Testis (tissue), 2 donors: ENCODE results near the gene KLF17.

Source experiments
- POLR2A ChIP-seq: fragments of 450-650 bp; IDR thresholded peaks from one replicate; pipeline ENCODE4 v1.6.1; 2017; ENCODE audit warnings: antibody characterized with exemption, mild to moderate bottlenecking, moderate library complexity
- TF ChIP-seq, protein P1 (sequence below), 3 experiments: fragments of 450-650 bp in 2 of 3; fragments of 200-600 bp in 1 of 3; sonication (generic) in 1 of 3; IDR thresholded peaks; one replicate each; pipeline ENCODE4 v1.5.1; 2016 to 2019; ENCODE audit warnings: antibody characterized with exemption in 3 of 3, mild to moderate bottlenecking in 2 of 3, moderate library complexity in 1 of 3

DNA sequence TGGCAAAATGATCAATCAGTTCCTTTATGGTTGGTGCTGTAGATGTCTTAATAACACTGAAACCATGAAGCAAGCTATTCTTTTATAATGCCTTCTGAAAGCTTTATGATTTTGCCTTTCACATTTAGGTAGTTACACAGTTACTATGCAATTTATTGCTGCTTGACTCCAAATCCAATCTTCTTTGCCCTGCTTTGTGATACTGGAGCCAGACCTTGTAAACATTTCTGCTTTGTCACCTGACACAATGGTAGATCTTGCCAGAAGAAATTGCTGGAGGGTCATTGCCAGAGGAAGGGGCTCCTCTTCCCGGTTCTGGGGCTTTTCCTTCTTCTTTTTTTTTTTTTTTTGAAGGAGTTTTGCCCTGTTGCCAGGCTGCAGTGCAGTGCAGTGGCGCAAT lies 40.5 kb upstream of the KLF17 start:
- TF ChIP-seq, protein P1, sequence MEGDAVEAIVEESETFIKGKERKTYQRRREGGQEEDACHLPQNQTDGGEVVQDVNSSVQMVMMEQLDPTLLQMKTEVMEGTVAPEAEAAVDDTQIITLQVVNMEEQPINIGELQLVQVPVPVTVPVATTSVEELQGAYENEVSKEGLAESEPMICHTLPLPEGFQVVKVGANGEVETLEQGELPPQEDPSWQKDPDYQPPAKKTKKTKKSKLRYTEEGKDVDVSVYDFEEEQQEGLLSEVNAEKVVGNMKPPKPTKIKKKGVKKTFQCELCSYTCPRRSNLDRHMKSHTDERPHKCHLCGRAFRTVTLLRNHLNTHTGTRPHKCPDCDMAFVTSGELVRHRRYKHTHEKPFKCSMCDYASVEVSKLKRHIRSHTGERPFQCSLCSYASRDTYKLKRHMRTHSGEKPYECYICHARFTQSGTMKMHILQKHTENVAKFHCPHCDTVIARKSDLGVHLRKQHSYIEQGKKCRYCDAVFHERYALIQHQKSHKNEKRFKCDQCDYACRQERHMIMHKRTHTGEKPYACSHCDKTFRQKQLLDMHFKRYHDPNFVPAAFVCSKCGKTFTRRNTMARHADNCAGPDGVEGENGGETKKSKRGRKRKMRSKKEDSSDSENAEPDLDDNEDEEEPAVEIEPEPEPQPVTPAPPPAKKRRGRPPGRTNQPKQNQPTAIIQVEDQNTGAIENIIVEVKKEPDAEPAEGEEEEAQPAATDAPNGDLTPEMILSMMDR (IDR thresholded peaks at IDR 0.05), result no peak
- TF ChIP-seq POLR2A, result no peak
